ENCODE data around the gene ST6GALNAC5.

- TF ChIP-seq CTCF (IDR thresholded peaks at IDR 0.05), result no peak
- TF ChIP-seq ZFX (IDR thresholded peaks at IDR 0.05; ENCODE audit: borderline replicate concordance), result no peak
These were observed 27.0 kb upstream of the ST6GALNAC5 start for GRCh38 chr1:76840278-76840677.
